K562 (cell line): Measurements from ENCODE around the gene PGLYRP4. TPM values are rescaled to one million over a fixed set of nuclear protein-coding genes. Genes with fewer than 3 reads are reported as not detected.

Experiments
- CBX8 ChIP-seq: fragments of 200-600 bp; sonication (generic); IDR thresholded peaks from 2 replicates; pipeline ENCODE4 v1.6.1; 2012; ENCODE audit warnings: borderline replicate concordance, mixed run types, low read depth, mild to moderate bottlenecking, moderate library complexity, mixed read lengths, low read length, control low read depth, inconsistent platforms; ENCODE audit not compliant: poor library complexity, severe bottlenecking; ENCODE audit errors: extremely low read depth
- GABPB2 ChIP-seq: fragments of 250-450 bp; sonication (Bioruptor Pico); conservative IDR thresholded peaks from 2 replicates; pipeline ENCODE4 v1.5.1; 2021; ENCODE audit warnings: mild to moderate bottlenecking
- PYGO2 ChIP-seq: fragments of 450-650 bp; IDR thresholded peaks from 2 replicates; pipeline ENCODE4 v1.6.1; 2016; ENCODE audit warnings: mild to moderate bottlenecking, missing genetic modification characterization, moderate library complexity, missing compliant biosample characterization
- ZNF318 ChIP-seq, 2 experiments: fragments of 450-650 bp; IDR thresholded peaks; 2 replicates each; pipeline ENCODE4 v1.6.1; 2016; ENCODE audit warnings: mild to moderate bottlenecking in 2 of 2, borderline replicate concordance in 1 of 2, low read depth in 1 of 2, moderate library complexity in 1 of 2
- ZNF609 ChIP-seq: sonication (generic); formaldehyde crosslinking; IDR thresholded peaks from 2 replicates; pipeline ENCODE4 v1.8.1; 2023; ENCODE audit warnings: missing genetic modification reagents, mild to moderate bottlenecking, borderline replicate concordance
- ZNF696 ChIP-seq: fragments of 250-450 bp; sonication (Bioruptor Pico); conservative IDR thresholded peaks from 2 replicates; pipeline ENCODE4 v1.4.0; 2020; ENCODE audit warnings: mild to moderate bottlenecking, moderate library complexity
- polyA plus RNA-seq, 8 experiments: library from polyadenylated mRNA; depleted of rRNA in 4 of 8; stranded (reverse) in 5 of 8; unstranded in 3 of 8; fragments of >200 nt; fragmentation: Nextera tagmentation in 2 of 8; fragmentation: Illumina TruSeq in 1 of 8; extraction: Ambion mirVana in 2 of 8; extraction: Trizol in 1 of 8; gene quantifications; 2 replicates each; pipeline versions ENCODE4 v1.2.1 to v1.2.3, GENCODE V29; 2011 to 2014; ENCODE audit warnings: inconsistent platforms in 1 of 8, missing spikeins in 1 of 8
- total RNA-seq, 7 experiments: library from RNA; depleted of rRNA in 6 of 7; stranded (reverse); fragments of >200 nt in 6 of 7; fragmentation: Illumina TruSeq in 2 of 7; extraction: Trizol in 2 of 7; gene quantifications; 2 replicates each; pipeline versions ENCODE4 v1.2.1 to v1.2.3, GENCODE V29; 2011 to 2021; ENCODE audit warnings: low replicate concordance in 1 of 7
- TF ChIP-seq, protein P1 (sequence below): fragments of 250-450 bp; sonication (Bioruptor Pico); IDR thresholded peaks from 2 replicates; pipeline ENCODE4 v1.5.0; 2021
- TF ChIP-seq, protein P2 (sequence below): fragments of 450-650 bp; formaldehyde crosslinking; IDR thresholded peaks from 2 replicates; pipeline ENCODE4 v1.4.0; 2022; ENCODE audit warnings: mild to moderate bottlenecking, moderate library complexity

PGLYRP4 gene
- total and polyA plus RNA-seq, 9 of the 15 experiments (the other 6 are each of a cell fraction or from before 2014, with no cell fraction given) = 0.06 to 0.13 (median 0.11) TPM; not detected in 6

- no peak for TF ChIP-seq ZNF318 (IDR thresholded peaks at IDR 0.05; ENCODE audit: borderline replicate concordance in 1 of 2, low read depth in 1 of 2)
- TF ChIP-seq PYGO2 = no peak
- TF ChIP-seq, protein P1, sequence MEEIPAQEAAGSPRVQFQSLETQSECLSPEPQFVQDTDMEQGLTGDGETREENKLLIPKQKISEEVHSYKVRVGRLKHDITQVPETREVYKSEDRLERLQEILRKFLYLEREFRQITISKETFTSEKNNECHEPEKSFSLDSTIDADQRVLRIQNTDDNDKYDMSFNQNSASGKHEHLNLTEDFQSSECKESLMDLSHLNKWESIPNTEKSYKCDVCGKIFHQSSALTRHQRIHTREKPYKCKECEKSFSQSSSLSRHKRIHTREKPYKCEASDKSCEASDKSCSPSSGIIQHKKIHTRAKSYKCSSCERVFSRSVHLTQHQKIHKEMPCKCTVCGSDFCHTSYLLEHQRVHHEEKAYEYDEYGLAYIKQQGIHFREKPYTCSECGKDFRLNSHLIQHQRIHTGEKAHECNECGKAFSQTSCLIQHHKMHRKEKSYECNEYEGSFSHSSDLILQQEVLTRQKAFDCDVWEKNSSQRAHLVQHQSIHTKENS (CRISPR knock-in tag) = no peak
- TF ChIP-seq GABPB2 = no peak
- no peak for TF ChIP-seq ZNF609 (CRISPR knock-in tag)
- no peak for TF ChIP-seq ZNF696 (CRISPR knock-in tag)
- TF ChIP-seq, protein P2, sequence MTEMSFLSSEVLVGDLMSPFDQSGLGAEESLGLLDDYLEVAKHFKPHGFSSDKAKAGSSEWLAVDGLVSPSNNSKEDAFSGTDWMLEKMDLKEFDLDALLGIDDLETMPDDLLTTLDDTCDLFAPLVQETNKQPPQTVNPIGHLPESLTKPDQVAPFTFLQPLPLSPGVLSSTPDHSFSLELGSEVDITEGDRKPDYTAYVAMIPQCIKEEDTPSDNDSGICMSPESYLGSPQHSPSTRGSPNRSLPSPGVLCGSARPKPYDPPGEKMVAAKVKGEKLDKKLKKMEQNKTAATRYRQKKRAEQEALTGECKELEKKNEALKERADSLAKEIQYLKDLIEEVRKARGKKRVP (CRISPR knock-in tag) = no peak
- no peak for TF ChIP-seq CBX8
Measured at GRCh38 chr1:153357076-153357852, 8.6 kb upstream of the PGLYRP4 start (continued).
